Upper lobe of left lung (tissue), 4 donors: ENCODE data around the gene THBS3.

Experiments used
- CTCF ChIP-seq, 6 experiments: fragments of 450-650 bp in 4 of 6; fragments of 200-600 bp in 2 of 6; sonication (generic) in 2 of 6; IDR thresholded peaks; one replicate each; pipeline ENCODE4 v1.5.1; 2016 to 2019; ENCODE audit warnings: antibody characterized with exemption in 6 of 6
- POLR2A ChIP-seq, 4 donors: fragments of 450-650 bp; IDR thresholded peaks; one replicate each; pipeline ENCODE4 v1.5.1; 2016 to 2017; ENCODE audit warnings: antibody characterized with exemption in 4 of 4, mild to moderate bottlenecking in 2 of 4

- TF ChIP-seq CTCF (IDR thresholded peaks at IDR 0.05) = no peak
- TF ChIP-seq POLR2A (IDR thresholded peaks at IDR 0.05) = no peak
Observed at GRCh38 chr1:155242805-155243358, 35.2 kb upstream of the THBS3 start.
